ENCODE results near the gene ERC2. TPM values are rescaled to one million over a fixed set of nuclear protein-coding genes. Genes with fewer than 3 reads are reported as not detected.

The ERC2 gene
- total RNA-seq, 2 donors from 2014 or later: 0.33 to 1.2 TPM

DNA sequence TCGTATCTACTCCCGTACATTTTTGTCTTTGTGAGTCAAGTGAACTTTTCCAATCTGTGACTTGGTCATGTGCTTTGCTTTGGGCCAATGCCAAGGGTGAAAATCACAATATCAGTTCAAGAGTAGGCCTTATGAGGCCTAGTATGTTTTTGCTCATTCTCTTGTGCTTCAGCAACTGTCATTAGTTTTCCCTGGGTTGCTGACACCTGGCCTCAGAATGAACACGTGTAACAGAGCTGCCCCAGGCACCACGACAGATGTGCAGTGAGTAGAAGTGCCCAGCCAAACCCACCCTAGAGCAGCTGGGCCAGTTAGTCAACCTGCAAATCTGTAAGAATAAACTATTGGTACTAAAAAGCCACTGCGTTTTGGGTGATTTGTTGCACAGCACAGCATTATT is 520.9 kb downstream of the ERC2 start:
- Mint-ChIP-seq H3K4me1 (ENCODE audit: low read depth in 2 of 2) (no peaks in the 10 kb centered on the region), H3K27ac (no peak overlapping the region), H3K4me3 (no peak overlapping the region), H3K9me3 (no peaks in the 10 kb centered on the region), H3K36me3 (no peaks in the 10 kb centered on the region), H3K27me3 (no peaks in the 10 kb centered on the region)
- no peak for ATAC-seq
- DNase-seq (ENCODE audit: low spot score): no peak

DNA sequence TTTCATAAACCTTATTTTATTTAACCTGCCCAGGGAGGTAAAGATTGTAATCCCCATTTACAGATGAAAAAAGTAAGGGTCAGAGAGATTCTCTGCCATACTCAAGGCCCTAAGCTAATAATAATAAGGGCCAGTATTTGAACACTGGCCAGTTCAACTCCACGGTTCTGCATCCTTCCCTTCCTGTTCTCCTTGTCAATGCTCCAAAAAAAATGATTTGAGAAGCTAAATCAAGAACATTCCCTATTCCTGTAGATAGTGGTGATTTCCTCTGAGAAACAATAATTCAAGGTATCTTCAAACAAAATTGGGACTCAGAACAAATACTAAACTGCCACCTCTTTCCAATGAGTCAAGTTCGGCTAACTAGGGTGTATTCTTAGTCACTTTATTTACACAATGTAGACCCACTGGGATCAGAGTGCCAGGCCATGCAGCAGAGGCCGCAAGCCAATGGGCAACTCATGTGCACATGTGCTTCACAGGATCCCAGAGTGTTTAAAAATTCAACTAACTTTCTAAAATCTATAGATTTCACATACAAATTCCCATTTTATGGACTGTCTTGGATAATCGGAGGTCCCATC is 521.6 kb downstream of the ERC2 start:
- DNase-seq (ENCODE audit: low spot score): no peak
- no peak overlapping the region for H3K4me3 Mint-ChIP-seq
- H3K27me3 Mint-ChIP-seq: no peaks in the 10 kb centered on the region
- H3K27ac Mint-ChIP-seq: no peak overlapping the region
- no peaks in the 10 kb centered on the region for H3K36me3 Mint-ChIP-seq
- no peaks in the 10 kb centered on the region for H3K4me1 Mint-ChIP-seq (ENCODE audit: low read depth in 2 of 2)
- no peak for ATAC-seq
- H3K9me3 Mint-ChIP-seq: no peaks in the 10 kb centered on the region

DNA sequence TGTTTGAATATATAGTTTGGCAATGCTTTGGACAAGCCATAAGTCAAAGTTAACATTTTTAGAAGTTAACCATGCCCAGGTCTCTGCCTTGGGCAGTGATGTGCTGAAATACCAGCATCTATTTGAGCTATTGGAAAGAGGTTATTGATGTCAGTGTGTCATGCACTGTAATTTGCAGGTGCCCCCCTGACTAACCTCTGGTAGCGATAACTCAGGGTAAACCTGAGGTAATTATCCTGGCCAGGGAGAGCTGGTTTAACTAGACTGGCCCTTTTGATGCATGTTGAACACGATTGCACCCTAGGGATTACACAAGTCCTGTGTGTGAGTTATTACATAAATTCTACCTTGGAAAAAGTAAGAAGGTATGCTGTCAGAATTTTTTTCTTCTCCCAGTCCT is 525.4 kb downstream of the ERC2 start:
- Mint-ChIP-seq H3K27me3 (no peaks in the 10 kb centered on the region), H3K27ac (no peak overlapping the region), H3K9me3 (no peaks in the 10 kb centered on the region), H3K36me3 (no peaks in the 10 kb centered on the region), H3K4me3 (no peak overlapping the region), H3K4me1 (ENCODE audit: low read depth in 2 of 2) (no peaks in the 10 kb centered on the region)
- DNase-seq (ENCODE audit: low spot score) (no peak), ATAC-seq (no peak)

DNA sequence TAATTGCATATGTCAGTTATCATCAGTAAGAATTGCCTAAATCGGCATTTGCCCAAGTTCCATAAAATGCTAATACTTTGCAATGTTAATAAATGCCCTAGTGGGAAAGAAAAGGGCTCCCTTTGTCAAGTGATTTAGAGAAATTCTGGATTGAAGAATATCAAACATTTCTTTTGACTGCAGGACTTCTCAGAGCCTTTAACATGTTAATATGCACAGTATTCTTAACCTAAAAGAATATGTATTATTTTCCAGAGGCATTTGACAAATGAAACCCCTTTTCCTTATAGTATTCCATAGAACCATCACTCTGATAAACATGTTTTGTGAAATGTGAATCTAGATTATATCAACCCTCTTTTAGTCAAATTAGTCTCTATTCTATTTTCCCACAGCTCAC is 529.0 kb downstream of the ERC2 start:
- no peak for DNase-seq (ENCODE audit: low spot score)
- Mint-ChIP-seq H3K27ac (no peak overlapping the region), H3K27me3 (no peaks in the 10 kb centered on the region), H3K9me3 (no peaks in the 10 kb centered on the region), H3K4me1 (ENCODE audit: low read depth in 2 of 2) (no peaks in the 10 kb centered on the region), H3K4me3 (no peak overlapping the region), H3K36me3 (no peaks in the 10 kb centered on the region)
- ATAC-seq: no peak

DNA sequence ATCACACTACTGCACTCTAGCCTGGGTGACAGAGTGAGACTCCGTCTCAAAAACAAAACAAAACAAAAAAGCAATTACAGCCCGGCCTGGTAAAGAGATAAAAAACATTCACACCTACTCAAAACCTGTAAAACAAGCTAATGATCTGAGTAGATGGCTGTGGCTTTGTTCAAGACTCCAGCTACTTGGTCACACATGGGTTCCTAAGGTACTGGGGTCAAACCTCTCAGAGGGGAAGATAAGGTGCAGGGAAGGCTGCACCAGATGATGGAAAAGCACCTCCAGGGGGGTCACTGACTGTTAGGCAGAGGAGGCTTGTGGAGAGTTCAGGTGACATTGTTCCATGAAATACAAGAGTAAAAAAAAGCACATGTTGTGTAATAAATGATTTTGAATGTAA is 531.0 kb downstream of the ERC2 start:
- ATAC-seq (no peak), DNase-seq (ENCODE audit: low spot score) (no peak)
- Mint-ChIP-seq H3K4me1 (ENCODE audit: low read depth in 2 of 2) (no peaks in the 10 kb centered on the region), H3K36me3 (no peaks in the 10 kb centered on the region), H3K27me3 (no peaks in the 10 kb centered on the region), H3K4me3 (no peak overlapping the region), H3K27ac (no peak overlapping the region), H3K9me3 (no peaks in the 10 kb centered on the region)

DNA sequence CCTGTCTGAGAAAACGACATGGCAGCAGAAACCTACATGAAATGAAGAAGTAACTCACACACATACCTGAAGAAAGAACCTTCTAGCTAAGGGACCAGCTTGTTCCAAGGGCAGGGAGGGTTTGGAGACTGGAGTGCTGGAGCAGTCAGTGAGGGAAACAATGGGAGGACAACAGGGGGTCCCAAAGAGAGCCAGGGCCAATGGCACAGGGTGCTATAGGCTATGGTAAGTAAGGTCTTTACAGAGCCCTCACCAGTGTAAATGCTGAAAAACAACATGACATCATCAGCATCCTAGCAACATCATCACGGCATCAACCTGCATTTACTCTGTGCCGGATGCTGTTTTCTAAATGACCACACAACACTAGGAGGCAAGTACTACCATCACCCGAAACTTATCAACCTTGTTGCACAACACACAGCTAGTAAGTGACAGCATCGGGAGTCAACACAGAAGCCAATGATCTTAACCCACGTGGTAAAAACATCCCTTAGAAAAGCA is 531.7 kb downstream of the ERC2 start:
- ATAC-seq: no peak
- Mint-ChIP-seq H3K4me1 (ENCODE audit: low read depth in 2 of 2) (no peaks in the 10 kb centered on the region), H3K36me3 (no peaks in the 10 kb centered on the region)

DNA sequence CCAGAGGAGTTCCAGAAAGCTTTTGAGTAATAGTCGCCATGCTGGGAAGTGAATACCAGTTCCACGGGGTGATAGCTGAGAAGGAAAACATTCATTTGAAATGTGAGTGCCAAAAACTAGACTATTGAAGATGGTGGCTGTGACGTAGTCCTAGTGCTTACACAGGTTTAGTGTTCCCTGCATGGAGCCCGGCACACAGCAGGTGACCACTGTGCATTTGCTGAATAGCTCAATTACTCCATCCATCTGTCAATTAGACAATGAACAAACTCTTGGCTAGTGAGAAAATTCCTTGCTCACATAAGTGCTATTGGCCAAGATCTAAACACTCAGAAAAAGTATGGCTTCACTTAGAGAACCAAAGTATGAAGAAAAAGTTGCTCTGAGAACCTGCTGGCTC is 533.0 kb downstream of the ERC2 start:
- H3K9me3 Mint-ChIP-seq: peaks cover 3% of the 10 kb centered on the region
- H3K4me1 Mint-ChIP-seq (ENCODE audit: low read depth in 2 of 2): no peaks in the 10 kb centered on the region
- no peak overlapping the region for H3K27ac Mint-ChIP-seq
- H3K36me3 Mint-ChIP-seq: no peaks in the 10 kb centered on the region
- no peaks in the 10 kb centered on the region for H3K27me3 Mint-ChIP-seq
- DNase-seq (ENCODE audit: low spot score) (no peak), ATAC-seq (no peak)
- H3K4me3 Mint-ChIP-seq: no peak overlapping the region

More for the DNA sequence above, 531.7 kb downstream of the ERC2 start:
- Mint-ChIP-seq H3K9me3 (peaks cover 3% of the 10 kb centered on the region), H3K4me3 (no peak overlapping the region), H3K27ac (no peak overlapping the region), H3K27me3 (no peaks in the 10 kb centered on the region)
- no peak for DNase-seq (ENCODE audit: low spot score)

DNA sequence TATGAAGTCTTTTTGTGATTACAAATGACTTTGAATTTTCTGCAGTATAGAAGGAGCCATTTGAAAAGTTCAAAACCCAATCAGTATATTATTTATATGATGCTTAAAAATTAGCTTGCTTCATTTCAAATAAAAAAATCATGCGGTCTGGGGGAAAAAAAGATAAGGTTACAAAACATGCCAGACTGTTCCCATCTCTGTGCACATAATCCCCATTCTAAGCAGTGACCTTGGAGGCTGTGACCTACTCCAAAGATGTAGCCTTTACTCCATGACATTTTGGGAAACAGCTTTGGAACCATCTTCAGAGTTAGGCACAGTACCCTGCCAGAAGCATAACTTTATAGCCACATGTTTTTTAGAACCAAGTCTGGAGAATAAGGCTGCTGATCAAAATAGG is 533.5 kb downstream of the ERC2 start:
- Mint-ChIP-seq H3K27me3 (no peaks in the 10 kb centered on the region), H3K36me3 (no peaks in the 10 kb centered on the region), H3K4me1 (ENCODE audit: low read depth in 2 of 2) (no peaks in the 10 kb centered on the region), H3K9me3 (peaks cover 3% of the 10 kb centered on the region), H3K4me3 (no peak overlapping the region), H3K27ac (no peak overlapping the region)
- ATAC-seq (no peak), DNase-seq (ENCODE audit: low spot score) (no peak)

DNA sequence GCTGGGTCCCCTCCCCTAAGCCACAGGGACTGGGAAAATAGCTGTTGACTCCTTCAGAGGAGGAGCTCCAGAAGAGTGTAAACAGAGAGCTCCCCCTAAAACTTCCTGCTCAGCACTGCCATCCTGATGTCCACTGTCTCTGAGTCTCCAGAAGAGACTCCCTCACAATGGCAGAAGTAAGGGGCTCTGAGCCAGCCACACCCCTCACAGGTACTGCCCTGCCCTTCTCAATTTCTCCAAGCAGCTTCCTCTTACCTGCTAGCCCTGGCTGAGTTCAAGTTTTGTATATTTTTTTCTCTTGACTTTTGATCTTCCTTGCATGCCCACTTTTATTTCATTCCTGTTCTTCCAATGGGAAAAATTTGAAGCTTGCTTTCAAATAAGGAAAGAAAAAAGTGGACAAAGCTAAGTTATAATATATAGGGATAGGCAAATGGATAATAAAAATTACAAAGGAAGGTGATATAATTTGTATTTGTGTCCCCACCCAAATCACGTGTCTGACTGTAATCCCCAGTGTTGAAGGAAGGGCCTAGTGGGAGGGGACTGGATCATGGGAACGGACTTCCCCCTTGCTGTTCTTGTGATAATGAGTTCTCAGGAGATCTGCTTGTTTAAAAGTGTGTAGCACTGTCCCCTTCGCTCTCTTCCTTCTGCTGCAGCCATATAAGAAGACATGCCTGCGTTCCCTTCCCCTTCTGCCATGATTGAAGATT is 539.0 kb downstream of the ERC2 start:
- DNase-seq (ENCODE audit: low spot score) (no peak), ATAC-seq (no peak)
- Mint-ChIP-seq H3K27me3 (no peaks in the 10 kb centered on the region), H3K4me1 (ENCODE audit: low read depth in 2 of 2) (no peaks in the 10 kb centered on the region), H3K36me3 (no peaks in the 10 kb centered on the region), H3K9me3 (peaks cover 12% of the 10 kb centered on the region), H3K4me3 (no peak overlapping the region), H3K27ac (no peak overlapping the region)

DNA sequence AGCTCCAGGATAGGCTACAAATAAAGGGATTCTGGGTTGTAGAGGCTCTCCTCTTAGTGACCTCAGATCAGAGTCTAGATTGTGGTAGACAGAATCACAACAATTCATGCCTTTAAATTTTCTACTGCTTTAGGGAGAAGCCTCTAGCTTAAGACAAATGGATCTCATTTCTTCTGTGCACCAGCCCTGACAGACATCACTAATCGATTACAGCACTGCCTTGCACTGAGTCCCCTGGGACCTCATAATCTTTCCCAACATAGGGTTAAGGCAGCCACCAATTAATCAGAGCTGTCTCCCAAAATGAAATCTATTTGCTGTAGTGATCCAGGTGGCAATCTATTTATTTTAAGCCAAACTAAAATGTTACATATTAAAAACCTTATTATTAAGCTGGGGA is 544.6 kb downstream of the ERC2 start:
- H3K27me3 Mint-ChIP-seq: no peaks in the 10 kb centered on the region
- H3K27ac Mint-ChIP-seq: no peak overlapping the region
- no peaks in the 10 kb centered on the region for H3K4me1 Mint-ChIP-seq (ENCODE audit: low read depth in 2 of 2)
- H3K4me3 Mint-ChIP-seq: no peak overlapping the region
- H3K9me3 Mint-ChIP-seq: peaks cover 12% of the 10 kb centered on the region
- ATAC-seq (no peak), DNase-seq (ENCODE audit: low spot score) (no peak)
- no peaks in the 10 kb centered on the region for H3K36me3 Mint-ChIP-seq

DNA sequence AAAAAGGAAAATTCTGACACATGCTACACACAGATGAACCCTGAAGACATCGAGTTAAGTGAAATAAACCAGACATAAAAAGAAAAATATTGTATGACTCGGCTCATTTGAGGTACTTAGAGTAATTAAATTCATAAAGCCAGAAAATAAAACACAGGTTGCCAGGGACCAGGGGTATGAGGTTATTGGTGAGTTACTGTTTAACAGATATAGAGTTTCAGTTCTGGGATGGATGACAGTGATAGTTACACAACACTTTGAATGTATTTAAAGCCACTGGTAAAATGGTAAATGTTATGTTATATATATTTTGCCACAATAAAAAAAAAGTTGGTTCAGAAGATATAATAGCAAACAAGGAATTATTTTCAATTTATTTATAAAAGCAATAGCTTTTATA is 545.1 kb downstream of the ERC2 start:
- DNase-seq (ENCODE audit: low spot score) (no peak), ATAC-seq (no peak)
- no peaks in the 10 kb centered on the region for H3K4me1 Mint-ChIP-seq (ENCODE audit: low read depth in 2 of 2)
- H3K27me3 Mint-ChIP-seq: no peaks in the 10 kb centered on the region
- no peak overlapping the region for H3K27ac Mint-ChIP-seq
- H3K9me3 Mint-ChIP-seq: peaks cover 8% of the 10 kb centered on the region
- H3K36me3 Mint-ChIP-seq: no peaks in the 10 kb centered on the region
- no peak overlapping the region for H3K4me3 Mint-ChIP-seq

DNA sequence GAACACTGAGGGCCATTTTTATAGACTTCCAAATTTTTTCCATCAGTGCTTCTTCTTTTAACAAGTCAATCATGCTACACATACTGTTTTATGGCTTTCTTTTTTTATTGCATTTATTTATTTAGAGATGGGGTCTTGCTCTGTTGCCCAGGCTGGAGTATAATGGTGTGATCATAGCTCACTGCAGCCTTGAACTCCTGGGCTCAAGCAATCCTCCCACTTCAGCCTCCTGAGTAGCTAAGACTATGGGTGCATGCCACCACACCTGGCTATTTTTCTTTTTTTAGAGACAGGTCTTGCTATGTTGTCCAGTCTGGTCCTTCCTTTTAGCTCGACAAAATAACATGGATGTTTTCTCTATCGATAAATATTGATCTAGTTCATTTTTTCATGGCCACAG is 555.4 kb downstream of the ERC2 start:
- DNase-seq (ENCODE audit: low spot score): no peak
- H3K4me3 Mint-ChIP-seq: no peak overlapping the region

DNA sequence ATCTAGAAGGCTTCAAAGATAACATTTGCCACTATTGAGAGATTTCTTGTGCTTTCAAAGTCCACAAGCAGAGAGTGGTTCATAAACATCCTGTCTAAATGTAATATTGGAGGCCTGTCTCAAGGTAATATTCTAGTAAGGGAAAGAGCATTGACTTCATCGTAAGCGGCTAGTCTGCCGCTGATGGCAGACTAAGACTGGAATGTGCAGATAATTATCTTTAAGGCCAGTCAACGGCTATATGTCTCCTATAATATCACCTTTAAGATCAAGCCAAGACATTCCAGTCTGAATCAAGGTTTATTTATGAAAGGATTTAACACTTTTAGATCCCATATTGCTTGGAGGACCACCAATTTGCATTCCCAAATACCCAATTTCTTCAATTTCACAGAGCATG is 557.0 kb downstream of the ERC2 start:
- Mint-ChIP-seq H3K27ac (no peak overlapping the region), H3K36me3 (no peaks in the 10 kb centered on the region)

More for the DNA sequence above, 555.4 kb downstream of the ERC2 start:
- no peaks in the 10 kb centered on the region for H3K4me1 Mint-ChIP-seq (ENCODE audit: low read depth in 2 of 2)
- no peaks in the 10 kb centered on the region for H3K36me3 Mint-ChIP-seq
- peaks cover 3% of the 10 kb centered on the region for H3K9me3 Mint-ChIP-seq
- no peak overlapping the region for H3K27ac Mint-ChIP-seq
- ATAC-seq: no peak
- H3K27me3 Mint-ChIP-seq: no peaks in the 10 kb centered on the region

DNA sequence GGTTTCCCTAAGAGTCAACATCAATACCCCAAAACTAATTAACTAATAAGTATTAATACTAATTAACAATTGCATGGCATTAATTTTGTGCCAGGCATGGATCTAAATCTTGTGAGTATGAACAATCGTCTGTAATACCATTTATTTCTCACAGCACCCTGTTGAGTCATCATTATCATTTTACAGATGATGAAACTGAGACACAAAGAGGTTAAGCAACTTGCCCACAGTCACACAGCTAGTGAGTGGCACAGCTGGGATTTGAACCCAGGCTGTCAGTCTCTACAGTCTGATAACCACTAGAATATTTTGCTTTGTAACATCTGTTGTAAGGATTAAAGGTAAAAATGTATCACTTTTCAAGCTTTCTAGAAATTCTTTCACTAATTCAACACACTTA is 557.7 kb downstream of the ERC2 start:
- DNase-seq (ENCODE audit: low spot score): no peak
- Mint-ChIP-seq H3K9me3 (peaks cover 3% of the 10 kb centered on the region), H3K4me3 (no peak overlapping the region), H3K27me3 (no peaks in the 10 kb centered on the region), H3K4me1 (ENCODE audit: low read depth in 2 of 2) (no peaks in the 10 kb centered on the region), H3K36me3 (no peaks in the 10 kb centered on the region), H3K27ac (no peak overlapping the region)
- no peak for ATAC-seq

More for the DNA sequence above, 557.0 kb downstream of the ERC2 start:
- ATAC-seq (no peak), DNase-seq (ENCODE audit: low spot score) (no peak)
- no peaks in the 10 kb centered on the region for H3K4me1 Mint-ChIP-seq (ENCODE audit: low read depth in 2 of 2)
- peaks cover 3% of the 10 kb centered on the region for H3K9me3 Mint-ChIP-seq
- no peaks in the 10 kb centered on the region for H3K27me3 Mint-ChIP-seq
- H3K4me3 Mint-ChIP-seq: no peak overlapping the region

DNA sequence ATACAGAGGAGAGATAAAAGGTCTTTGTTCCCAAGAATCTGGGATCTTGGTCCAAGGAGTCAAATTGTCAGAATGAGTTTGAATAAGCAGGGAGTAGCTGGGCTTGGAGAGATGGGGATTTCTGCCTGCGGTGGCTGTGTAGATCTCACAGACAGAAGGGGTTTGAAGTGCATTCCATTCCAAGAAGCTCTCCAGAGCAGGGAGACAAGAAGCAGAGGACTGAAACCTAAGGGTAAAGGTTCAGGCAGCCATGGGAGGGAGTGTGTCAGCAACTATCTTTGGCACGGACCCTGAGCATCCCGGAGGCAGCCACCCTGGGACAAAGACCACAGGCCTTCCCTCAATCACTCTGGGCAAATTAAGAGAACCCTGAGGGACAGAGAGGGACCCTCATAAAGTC is 558.9 kb downstream of the ERC2 start:
- Mint-ChIP-seq H3K27ac (no peak overlapping the region), H3K4me1 (ENCODE audit: low read depth in 2 of 2) (no peaks in the 10 kb centered on the region), H3K4me3 (no peak overlapping the region), H3K36me3 (no peaks in the 10 kb centered on the region), H3K27me3 (no peaks in the 10 kb centered on the region), H3K9me3 (peaks cover 3% of the 10 kb centered on the region)
- ATAC-seq: no peak
- no peak for DNase-seq (ENCODE audit: low spot score)
